Epithelial cell of esophagus (primary cell): ENCODE results near the gene HIC1.

ENCODE experiments used
- DNase-seq: peaks from one replicate; pipeline ENCODE4 v3.0.0; 2010; ENCODE audit warnings: low read depth
- H3K4me3 ChIP-seq: 2 replicates; pipeline ENCODE4 v1.5.1; 2011; ENCODE audit warnings: mild to moderate bottlenecking, low read length, control low read depth
- TF ChIP-seq, protein P1 (sequence below): IDR thresholded peaks from 2 replicates; pipeline ENCODE4 v1.5.1; 2011; ENCODE audit warnings: low read depth, mild to moderate bottlenecking, low read length, control low read depth, inconsistent platforms; ENCODE audit not compliant: insufficient read depth; ENCODE audit errors: missing control alignments

The HIC1 gene

DNA sequence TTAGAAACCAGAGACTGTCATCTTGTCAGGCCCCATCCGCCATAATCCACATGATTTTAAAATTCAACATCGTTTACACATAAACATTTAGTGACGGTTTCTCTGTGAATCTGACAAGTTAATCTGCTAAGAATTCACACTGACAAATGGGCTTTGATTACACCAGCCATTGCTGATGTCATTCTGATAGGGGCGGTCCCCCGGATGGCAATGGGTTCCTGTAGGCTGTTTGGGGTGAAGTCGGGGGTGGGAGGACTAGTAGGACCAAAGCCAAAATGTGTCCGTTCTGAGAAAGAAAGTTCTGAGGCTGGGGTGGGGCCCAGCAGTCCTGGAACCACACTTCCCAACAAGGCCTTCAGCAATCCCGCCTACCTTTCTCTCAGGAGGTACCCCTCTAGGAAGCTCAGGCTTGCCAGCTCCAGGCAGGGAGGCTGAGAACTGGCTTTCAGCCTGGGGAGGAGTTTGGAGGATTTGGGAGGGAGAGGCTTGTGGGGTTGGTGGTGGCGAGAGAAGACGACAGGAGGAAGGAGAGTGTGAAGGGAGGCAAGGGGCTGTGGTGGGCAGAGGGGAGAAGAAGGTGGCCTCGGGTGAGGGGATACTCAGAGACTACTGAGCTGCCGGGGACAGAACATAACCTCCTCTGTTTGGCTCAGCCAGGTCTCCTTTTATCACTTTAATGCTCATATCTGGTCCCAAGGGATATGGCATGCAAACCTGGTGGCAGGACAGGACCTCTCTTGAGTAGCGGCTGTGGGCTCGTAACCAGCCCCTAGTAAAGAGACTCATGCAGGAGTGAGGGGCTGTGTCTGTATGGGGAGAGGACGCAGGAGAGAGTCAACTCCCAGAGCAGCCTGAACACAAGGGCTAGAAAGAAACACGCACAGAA lies 8.6 kb downstream of the HIC1 start:
- H3K4me3 ChIP-seq = no peak overlapping the region
- TF ChIP-seq, protein P1, sequence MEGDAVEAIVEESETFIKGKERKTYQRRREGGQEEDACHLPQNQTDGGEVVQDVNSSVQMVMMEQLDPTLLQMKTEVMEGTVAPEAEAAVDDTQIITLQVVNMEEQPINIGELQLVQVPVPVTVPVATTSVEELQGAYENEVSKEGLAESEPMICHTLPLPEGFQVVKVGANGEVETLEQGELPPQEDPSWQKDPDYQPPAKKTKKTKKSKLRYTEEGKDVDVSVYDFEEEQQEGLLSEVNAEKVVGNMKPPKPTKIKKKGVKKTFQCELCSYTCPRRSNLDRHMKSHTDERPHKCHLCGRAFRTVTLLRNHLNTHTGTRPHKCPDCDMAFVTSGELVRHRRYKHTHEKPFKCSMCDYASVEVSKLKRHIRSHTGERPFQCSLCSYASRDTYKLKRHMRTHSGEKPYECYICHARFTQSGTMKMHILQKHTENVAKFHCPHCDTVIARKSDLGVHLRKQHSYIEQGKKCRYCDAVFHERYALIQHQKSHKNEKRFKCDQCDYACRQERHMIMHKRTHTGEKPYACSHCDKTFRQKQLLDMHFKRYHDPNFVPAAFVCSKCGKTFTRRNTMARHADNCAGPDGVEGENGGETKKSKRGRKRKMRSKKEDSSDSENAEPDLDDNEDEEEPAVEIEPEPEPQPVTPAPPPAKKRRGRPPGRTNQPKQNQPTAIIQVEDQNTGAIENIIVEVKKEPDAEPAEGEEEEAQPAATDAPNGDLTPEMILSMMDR = no peak
- no peak for DNase-seq

DNA sequence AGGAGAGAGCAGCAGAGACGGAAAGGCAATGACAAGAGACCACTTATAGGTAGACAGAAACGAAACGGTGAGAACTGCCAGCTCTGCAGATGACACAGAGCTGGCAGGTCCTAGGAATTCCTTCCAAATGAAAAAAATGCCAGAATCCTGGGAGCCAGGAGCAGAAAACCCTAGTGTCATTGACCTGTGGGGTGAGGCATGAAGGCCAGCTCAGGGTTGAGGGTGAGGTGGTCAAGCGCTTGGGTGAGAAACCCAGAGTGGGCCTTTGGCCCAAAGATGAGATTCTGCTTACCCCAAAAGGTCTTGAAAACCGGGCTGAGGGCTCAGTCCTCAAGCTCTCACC lies 9.2 kb downstream of the HIC1 start:
- H3K4me3 ChIP-seq = no peak overlapping the region
- TF ChIP-seq, protein P1 = no peak
- DNase-seq = no peak

DNA sequence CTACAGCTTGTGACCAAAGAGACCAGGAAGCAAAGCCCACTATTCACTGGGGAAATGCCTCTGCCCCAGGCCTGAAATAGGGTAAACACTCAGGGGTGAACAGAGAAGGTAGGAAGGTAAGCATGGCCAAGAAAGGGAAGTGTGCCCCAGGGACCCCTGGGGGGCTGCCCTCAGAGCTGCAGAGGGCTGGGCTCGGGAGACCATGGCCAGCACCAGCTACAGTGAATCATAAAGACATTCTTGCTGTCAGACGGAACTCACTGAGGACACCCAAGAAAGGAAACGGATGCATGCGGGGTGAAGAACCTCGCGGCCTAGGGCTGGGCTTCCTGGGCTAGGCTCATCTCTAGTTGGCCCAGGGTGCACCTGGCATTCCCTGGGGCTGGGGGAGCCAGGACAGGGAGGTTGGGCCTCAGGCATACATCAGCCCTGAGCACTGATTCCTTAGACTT lies 9.6 kb downstream of the HIC1 start:
- no peak for DNase-seq
- TF ChIP-seq, protein P1 = no peak
- no peak overlapping the region for H3K4me3 ChIP-seq

DNA sequence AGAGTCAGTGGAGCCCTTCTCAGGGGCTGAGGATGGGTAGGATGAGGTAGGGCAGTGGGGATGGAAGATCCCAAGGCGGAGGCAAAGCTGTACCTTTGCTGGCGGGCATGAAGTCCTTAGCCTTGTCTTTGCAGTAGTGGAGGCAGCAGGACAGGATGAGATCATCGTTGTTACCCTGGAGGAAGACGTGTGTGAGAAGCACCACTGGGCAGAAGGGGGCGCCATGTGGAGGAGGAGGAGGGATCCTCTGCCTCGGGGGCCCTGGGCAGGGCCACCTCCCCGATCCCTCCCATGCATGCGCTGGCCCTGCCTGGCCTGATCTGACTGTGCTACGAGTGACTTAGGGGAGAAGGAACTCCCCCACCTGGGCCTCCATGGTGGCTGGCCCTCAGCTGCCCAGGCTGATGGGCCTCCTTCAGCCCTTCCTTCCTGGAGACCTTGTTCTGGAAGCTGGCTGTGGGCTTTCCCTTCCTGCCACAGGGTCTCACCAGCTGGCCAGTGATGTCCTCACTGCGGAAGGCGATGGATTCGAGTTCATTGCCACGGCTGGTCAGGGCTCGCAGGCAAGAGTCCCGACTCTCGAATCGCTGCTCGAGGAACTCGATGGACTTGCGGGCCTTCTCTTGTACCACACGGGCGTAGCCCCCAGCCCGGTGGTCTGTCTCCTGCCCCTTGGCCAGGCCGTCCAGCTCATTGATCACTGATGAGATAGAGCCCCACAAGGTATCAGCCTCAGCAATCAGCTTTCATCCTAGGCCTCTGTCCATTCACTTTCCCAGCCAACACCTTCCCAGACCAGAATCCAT lies 10.3 kb downstream of the HIC1 start:
- TF ChIP-seq, protein P1 = peak; percentile 41
- no peak overlapping the region for H3K4me3 ChIP-seq
- DNase-seq = peak; percentile 63

DNA sequence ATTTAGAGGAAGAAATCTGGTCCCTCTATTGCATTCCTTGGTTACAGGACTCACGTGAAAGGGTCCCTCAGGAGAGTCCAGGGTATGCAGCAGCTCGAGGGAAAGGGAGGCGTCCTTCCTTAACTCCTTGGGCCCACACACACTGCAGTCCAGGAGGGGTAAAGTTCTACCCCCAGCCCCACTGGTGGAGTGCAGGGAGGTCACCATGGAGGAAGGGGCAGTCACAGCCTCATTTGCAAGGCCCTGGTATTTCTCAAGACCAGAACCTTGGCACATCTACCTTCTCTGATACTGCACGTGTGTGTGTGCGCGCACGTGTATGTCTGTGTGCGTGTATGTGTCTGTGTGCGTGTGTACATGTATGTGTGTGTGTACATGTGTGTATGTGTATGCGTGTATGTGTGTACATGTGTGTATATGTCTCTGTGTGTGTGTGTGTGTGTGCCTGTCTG lies 11.1 kb downstream of the HIC1 start:
- no peak for DNase-seq
- no peak overlapping the region for H3K4me3 ChIP-seq
- TF ChIP-seq, protein P1 = no peak

DNA sequence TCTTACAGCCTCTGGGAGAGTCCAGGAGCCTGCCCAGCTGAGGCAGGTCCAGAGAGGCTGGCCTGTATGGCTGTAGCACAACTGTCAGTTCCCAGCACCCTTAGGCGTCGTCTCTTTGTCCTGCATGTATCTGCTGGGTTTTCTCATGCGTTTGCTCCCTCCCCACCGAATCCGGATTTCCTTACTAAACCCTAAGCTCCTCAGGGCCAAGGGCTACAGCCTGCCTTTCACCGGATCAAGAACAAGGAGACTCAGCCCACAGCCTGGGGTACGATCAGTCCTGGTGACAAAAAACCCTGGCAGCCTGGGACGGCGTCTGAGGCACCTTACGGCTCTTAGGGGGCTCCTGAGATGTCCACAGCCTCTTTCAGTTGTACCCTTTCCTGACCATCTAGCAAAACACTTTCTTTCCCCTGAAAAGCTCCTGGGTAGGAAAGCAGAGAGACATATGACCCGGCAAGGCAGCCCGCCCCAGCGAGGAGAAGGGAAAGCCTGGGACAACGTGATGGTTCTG lies 12.2 kb downstream of the HIC1 start:
- TF ChIP-seq, protein P1 = no peak
- no peak for DNase-seq
- no peak overlapping the region for H3K4me3 ChIP-seq
